Measurements from ENCODE around the gene SLC9A9.
"Not testable (repeated sequence)": the region's sequence is repeated elsewhere in the genome, so short reads cannot be mapped to it uniquely, and the experiment has no call there.

Gene SLC9A9

GRCh38 chr3:143751643-143752178 lies 96.6 kb downstream of the SLC9A9 start:
- DNase-seq: no peak

GRCh38 chr3:143750841-143751240 lies 97.4 kb downstream of the SLC9A9 start:
- no peak for DNase-seq

GRCh38 chr3:143749926-143750325 lies 98.3 kb downstream of the SLC9A9 start:
- no peak for DNase-seq

DNA sequence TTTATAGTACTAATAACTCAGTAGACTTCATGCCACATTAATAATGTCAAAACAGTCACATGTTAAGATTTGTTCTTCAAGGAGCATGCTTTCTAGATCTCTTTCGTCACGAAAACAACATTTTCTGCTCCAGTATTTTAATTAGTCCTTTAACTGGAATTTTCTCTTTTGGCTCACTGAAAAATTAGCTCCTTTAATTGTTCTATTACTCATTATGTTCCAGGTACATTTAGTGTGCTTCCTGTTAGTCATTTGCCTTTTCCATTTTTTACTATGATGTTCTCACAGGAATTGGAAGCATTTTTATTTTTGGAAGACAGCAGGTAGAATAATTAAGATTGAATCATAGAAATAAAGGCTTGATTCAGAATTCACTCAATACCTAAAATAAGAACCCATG lies 111.2 kb downstream of the SLC9A9 start:
- DNase-seq: no peak

DNA sequence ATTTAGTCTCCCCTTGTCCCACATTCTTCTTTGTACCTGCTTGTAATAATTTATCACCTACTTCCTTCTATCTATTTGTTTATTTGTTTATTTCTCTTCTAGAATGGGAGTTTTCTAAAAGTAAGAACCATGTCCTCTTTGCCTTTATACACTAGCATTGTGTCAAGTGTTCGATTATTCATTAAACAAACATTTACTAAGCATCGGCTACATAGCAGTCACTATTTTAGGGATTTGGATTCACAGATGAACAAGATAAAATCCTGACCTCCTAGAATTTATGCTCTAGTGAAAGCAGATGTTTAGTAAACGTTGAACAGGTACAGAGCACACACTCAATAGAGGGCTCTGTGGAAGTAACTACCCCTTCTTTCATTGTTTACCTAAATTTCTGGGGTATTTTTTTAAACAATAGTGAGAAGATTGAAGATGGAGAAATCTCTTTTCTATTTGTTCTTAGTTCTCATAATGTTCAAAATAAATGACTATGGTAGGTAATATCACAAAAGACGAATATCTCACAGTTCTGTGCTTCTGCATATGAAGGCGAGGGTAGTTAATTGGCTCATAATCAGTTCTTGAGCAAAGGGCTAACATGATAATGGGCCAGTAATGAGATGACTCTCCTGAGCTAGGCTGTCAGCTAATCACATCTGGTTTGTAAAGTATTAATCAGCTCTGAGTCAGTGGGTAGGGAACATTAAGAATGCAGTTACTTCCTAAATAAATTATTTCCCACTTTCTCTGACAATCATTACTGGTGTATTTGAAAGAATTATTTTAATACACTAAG lies 111.9 kb downstream of the SLC9A9 start:
- no peak for DNase-seq

GRCh38 chr3:143731776-143732175 lies 116.5 kb downstream of the SLC9A9 start:
- no peak for DNase-seq

DNA sequence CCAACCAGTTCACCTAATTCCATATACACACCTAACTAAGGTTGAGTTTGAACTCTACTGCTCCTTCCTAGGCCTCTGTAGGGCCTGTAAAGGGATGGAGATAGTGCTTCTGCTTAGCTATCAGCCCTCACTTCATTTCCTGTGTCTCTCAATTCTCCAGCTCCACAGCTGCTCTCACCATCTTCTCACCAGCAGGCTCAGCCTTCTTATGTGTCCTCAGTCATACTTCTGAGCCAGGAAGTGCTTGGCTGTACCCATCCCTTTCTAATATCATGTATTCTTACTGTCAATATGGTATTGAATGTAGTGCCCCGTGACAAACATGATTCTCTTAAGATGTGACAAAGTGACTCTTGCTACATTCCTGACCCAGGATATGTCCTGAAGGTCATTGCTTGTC lies 116.9 kb downstream of the SLC9A9 start:
- DNase-seq: no peak

GRCh38 chr3:143727391-143727790 lies 120.9 kb downstream of the SLC9A9 start:
- DNase-seq: no peak

- DNase-seq: no peak
Measured at GRCh38 chr3:143726727-143727126, 121.5 kb downstream of the SLC9A9 start.

DNA sequence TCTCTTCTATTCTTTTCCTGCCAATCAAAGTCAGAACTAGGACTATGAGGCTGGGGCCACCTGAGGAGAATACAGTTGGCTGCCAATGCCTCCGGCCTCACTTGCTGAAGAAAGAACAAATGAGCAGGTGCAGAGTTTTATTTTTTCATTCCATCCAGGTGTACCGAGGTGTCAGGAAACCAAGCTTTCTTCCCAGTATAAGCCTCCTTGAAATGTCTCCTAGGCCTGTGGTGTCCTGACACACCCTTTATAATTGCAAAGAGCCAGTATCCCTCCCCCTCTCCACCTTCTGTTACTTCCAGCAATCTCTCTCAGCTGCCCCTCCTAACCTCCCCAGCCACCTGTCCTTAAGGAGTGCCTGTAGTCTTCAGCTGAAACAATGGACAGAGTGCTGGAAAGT lies 127.9 kb downstream of the SLC9A9 start:
- DNase-seq: no peak

- no peak for DNase-seq
Measured at GRCh38 chr3:143718463-143718862, 129.8 kb downstream of the SLC9A9 start.

DNA sequence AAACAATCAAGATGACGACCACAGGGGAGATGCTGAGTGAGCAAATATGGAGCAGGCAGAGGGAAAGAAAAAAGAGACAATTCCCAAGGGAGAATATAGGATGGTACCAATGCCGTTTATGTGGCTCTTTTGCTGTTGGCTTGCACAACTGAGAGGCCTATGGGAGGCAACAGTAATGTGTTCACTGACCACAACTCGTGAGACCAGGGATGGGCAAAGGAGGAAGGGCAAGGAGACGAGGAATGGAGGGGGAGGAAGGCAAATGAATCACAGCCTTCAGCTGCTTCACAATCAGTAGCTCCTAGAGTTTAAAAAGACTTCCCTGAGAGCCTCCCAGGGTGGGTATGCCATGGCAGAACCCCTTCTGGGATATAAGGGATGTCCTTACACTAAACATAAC lies 131.5 kb downstream of the SLC9A9 start:
- DNase-seq: no peak

DNA sequence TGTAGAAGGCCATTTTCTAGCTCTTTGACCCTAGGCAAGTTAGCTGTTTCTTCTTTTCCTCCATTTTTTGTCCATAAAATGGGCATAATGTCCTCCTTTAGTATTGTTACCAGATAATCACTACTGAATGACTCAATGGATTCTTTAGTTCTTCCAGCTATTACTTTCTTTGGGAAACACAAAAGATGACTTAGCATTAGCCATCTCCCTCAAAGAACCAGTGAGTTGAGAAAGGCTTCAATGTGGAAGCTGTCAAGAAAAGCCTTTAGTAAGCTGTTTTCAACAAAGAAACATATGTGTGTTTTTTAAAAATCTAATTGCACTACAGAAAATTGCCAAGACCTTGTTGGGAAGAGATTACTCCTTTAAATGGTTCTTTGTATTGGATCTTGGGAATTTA lies 135.7 kb downstream of the SLC9A9 start:
- no peak for DNase-seq

DNA sequence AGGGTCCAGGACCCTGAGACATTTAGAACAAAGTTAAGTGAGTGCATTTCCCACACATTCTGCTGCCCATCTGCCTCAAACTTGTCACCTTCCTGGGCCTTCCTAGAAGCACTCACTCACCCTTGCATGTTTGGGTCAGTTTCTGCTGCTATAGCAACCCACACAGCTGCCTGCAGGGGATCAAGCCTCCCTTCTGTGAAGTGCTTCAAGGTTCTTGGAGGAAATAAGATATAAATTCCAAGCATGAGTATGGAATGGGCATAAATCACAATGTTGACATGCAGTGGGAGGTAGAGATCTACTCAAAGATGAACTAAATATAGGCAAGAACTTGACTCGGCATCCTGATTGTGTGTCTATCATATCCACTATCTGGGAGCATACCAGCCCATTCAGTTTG lies 140.4 kb downstream of the SLC9A9 start:
- DNase-seq: no peak

DNA sequence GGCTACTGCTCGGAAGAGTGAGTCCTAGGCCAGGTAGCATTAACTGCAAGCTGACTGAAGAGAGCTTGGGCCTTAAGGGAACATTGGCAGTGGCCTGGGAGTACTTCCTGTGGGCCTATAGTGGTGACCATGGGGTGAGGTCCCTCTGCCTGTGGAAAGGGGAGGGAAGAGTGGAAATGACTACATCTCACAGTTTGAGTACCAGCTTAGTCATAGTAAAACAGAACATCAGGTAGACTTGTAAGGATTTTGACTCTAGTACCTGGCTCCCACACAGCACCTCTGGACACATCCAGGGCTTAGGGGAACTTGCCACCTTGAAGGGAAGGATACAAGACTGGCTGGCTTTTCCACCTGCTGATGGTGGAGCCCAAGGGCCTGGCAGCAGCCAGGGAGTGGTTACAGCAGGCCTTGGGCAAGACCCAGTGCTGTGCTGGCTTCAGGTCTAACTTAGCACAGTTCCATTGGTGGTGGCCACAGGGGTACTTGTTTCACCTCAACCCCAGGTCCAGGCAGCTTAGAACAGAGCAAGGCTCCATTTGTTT lies 147.8 kb downstream of the SLC9A9 start:
- no peak for DNase-seq

DNA sequence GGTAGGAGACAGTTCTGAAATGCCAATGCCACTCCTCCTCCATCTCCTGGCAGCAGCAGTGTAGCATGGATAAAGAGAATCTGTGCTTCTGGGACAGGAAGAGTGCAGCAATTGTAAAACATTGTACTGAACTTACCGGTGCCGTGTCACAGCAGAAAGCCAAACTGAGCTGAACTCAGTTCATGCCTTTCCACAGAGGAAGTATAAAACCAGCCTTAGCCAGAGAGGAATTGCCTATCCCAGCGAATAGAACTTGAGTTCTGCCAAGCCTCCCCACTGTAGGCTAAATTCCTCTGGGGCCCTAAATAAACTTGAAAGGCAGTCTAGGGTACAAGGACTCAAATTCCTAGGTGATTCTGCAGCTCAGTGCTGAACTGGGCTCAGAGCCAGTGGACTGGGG lies 148.8 kb downstream of the SLC9A9 start:
- no peak for DNase-seq

DNA sequence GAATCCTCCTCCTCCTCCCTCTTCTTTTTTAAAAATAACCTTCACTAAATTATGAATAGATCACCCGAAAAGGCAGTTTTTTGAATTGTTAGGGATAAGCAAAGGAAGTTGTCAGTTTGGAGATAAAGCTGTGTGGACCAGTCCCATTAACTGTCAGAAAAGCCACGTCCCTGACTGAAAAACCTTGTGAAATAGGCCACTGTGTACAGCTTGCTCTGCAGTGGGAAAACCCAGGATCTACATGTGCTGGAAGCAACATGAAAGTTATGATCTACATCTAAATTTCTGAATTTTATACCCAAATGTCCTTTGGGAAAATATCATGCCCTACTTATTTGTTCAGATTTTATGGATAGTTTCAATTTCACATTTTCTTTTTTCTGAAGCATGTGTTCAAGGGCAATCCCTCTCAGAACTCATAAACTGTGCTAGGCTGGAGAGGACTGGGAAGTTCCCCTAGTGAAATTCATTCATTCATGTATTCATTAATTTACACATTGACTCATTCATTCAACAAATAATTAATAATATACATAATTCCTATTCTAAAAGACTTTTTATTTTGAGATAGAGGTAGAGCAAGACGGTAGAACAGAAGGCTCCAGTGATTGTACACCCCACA lies 149.5 kb downstream of the SLC9A9 start:
- DNase-seq: no peak

DNA sequence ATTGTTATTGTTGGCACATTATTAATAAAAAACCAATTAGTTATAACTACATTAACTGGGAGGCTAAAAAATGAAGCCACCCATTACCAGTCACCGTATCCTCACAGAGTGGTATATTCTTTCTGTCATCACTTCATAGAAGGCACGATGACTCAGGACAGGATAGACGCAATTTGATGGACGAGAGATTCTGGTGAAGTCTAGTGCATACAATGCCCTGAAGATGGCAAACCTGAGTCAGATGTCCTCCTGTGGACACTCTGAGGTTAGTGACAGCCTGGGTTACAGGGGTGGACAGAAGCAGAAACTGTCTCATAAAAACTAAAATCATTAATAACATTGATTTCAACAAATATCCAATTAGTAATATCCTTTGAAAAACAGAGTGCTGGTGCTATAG lies 150.3 kb downstream of the SLC9A9 start:
- DNase-seq: no peak

DNA sequence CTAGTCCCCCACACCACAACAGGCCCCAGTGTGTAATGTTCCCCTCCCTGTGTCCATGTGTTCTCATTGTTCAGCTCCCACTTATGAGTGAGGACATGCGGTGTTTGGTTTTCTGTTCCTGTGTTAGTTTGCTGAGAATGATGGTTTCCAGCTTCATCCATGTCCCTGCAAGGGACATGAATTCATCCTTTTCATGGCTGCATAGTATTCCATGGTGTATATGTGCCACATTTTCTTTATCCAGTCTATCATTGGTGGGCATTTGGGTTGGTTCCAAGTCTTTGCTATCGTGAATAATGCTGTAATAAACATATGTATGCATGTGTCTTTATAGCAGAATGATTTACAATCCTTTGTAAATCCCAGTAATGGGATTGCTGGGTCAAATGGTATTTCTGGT lies 152.9 kb downstream of the SLC9A9 start:
- DNase-seq: not testable (repeated sequence)

GRCh38 chr3:143693506-143693905 lies 154.8 kb downstream of the SLC9A9 start:
- DNase-seq: no peak

- DNase-seq: no peak
Measured at GRCh38 chr3:143686638-143687197, 161.6 kb downstream of the SLC9A9 start.

DNA sequence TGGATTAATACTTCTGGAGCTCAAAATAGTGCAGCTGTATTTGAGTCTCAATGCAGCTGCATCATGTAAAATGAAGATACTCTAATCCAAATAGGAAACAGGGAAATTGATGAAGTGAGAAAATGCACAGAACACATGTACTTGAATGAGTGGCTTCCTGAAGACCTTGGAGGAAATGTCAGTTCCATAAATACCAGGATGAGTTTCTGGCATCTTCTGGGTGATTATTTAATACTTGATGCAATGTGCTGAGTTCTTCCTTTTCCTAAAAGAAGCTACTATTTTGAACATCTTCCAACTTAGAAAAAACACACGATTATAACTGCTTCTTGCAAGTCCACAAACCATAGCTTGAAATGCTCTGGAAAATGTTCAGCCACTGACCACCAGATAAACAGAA lies 162.8 kb downstream of the SLC9A9 start:
- no peak for DNase-seq

- DNase-seq: no peak
Measured at GRCh38 chr3:143677430-143677829, 170.8 kb downstream of the SLC9A9 start.

DNA sequence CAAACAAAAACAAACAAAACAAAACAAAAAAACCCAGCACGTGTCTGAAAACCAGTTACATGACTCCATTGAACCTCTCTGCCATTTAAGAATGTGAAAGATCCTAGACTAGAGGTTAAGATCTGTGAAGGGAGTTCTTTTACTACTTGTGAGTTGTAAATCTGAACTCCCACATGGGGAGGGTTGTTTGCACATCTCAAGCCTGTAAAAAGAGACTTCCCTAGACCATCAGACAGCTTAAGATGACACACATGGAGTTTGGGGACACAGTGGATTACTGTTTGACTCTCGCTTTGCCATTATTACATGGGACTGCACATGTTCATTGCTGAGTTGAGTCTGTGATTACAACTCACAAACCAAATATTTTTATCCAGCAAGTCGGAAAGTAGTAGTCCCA lies 171.5 kb downstream of the SLC9A9 start:
- DNase-seq: no peak

All from activated CD8-positive, alpha-beta memory T cell treated with anti-CD3 and anti-CD28 coated beads, Interleukin-2, amount 50 U/mL, for 4 hours (primary cell).